Type B pancreatic cell (in vitro differentiated cells): ENCODE data around the gene UBTD2. TPM values are rescaled to one million over a fixed set of nuclear protein-coding genes. Genes with fewer than 3 reads are reported as not detected.
A peak's percentile ranks its signal among the peaks of the same experiment; 100 is the strongest.

Experiments
- DNase-seq: peaks from one replicate; pipeline ENCODE4 v3.0.0; 2021; ENCODE audit warnings: mixed read lengths; ENCODE audit not compliant: unreplicated experiment; ENCODE audit errors: extremely low spot score
- H3K27ac Mint-ChIP-seq: 2 replicates; pipeline ENCODE4 v1.8.0; 2021; ENCODE audit warnings: mild to moderate bottlenecking, mixed read lengths
- H3K27me3 Mint-ChIP-seq: 2 replicates; pipeline ENCODE4 v1.8.0; 2021; ENCODE audit warnings: mixed read lengths
- H3K36me3 Mint-ChIP-seq: 2 replicates; pipeline ENCODE4 v1.8.0; 2021; ENCODE audit warnings: mixed read lengths
- H3K4me1 Mint-ChIP-seq: one replicate; pipeline ENCODE4 v1.8.0; 2021; ENCODE audit warnings: mixed read lengths; ENCODE audit not compliant: unreplicated experiment
- H3K4me3 Mint-ChIP-seq: 2 replicates; pipeline ENCODE4 v1.8.0; 2021; ENCODE audit warnings: mild to moderate bottlenecking, mixed read lengths
- H3K9me3 Mint-ChIP-seq: 2 replicates; pipeline ENCODE4 v1.8.0; 2021; ENCODE audit warnings: mixed read lengths
- CTCF ChIP-seq: fragments of 200-600 bp; sonication (generic); conservative IDR thresholded peaks from 2 replicates; pipeline ENCODE4 v1.5.0; 2021; ENCODE audit warnings: antibody characterized with exemption, mild to moderate bottlenecking
- total RNA-seq: library from RNA; stranded (reverse); gene quantifications from 2 replicates; pipeline ENCODE4 v1.2.1, GENCODE V29; 2021; ENCODE audit warnings: low replicate concordance

UBTD2 gene
- total RNA-seq, 1 donor from 2014 or later, result 47.2 TPM

- Mint-ChIP-seq H3K4me3 (no peak overlapping the region), H3K36me3 (peaks cover 3% of the 10 kb centered on the region), H3K4me1 (peaks cover 25% of the 10 kb centered on the region), H3K9me3 (no peaks in the 10 kb centered on the region), H3K27ac (peak overlapping the region; percentile 58), H3K27me3 (no peaks in the 10 kb centered on the region)
- DNase-seq, result no peak
- no peak for TF ChIP-seq CTCF
These were observed 109.9 kb downstream of the UBTD2 start for GRCh38 chr5:172173564-172174153.

DNA sequence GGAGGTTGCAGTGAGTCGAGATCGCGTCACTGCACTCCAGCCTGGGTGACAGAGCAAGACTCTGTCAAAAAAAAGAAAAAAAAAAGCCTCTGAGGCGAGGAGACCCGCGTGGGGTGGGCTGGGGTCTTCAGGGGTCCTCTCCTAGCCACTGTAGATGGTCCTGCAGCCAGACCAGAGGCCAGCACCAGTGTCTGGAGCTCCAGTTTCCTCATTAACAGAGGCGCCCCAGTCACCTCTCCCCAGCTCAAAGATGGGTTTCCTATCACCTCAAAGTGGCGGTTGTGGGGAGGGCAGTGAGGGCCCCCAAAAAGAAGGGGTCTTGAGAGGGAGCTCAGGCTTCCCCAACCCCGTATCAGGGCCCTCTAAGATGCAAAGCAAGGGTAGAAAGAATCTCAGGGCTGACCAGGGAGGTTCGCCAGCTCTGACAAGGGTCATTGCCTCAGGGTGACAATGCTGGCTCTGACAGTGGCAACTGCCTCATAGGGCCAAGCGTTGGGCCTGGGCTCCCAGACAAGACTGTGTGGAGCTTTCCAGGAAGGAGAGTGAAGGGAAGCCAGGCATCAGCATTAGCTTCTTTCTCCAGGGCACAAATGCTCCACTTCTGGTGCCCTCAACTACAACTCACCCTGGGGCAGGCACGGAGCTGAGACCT lies 110.5 kb downstream of the UBTD2 start:
- no peak for TF ChIP-seq CTCF

GRCh38 chr5:172171118-172171517 lies 112.4 kb downstream of the UBTD2 start:
- H3K4me1 Mint-ChIP-seq, result peaks cover 25% of the 10 kb centered on the region
- no peak for TF ChIP-seq CTCF
- H3K27me3 Mint-ChIP-seq, result no peaks in the 10 kb centered on the region
- DNase-seq, result no peak
- H3K9me3 Mint-ChIP-seq, result no peaks in the 10 kb centered on the region
- no peak overlapping the region for H3K27ac Mint-ChIP-seq
- H3K4me3 Mint-ChIP-seq, result no peak overlapping the region
- peaks cover 3% of the 10 kb centered on the region for H3K36me3 Mint-ChIP-seq

More for the DNA sequence above, 110.5 kb downstream of the UBTD2 start:
- peaks cover 3% of the 10 kb centered on the region for H3K36me3 Mint-ChIP-seq
- H3K9me3 Mint-ChIP-seq, result no peaks in the 10 kb centered on the region
- peaks cover 25% of the 10 kb centered on the region for H3K4me1 Mint-ChIP-seq
- no peaks in the 10 kb centered on the region for H3K27me3 Mint-ChIP-seq
- no peak overlapping the region for H3K27ac Mint-ChIP-seq
- DNase-seq, result no peak
- no peak overlapping the region for H3K4me3 Mint-ChIP-seq

DNA sequence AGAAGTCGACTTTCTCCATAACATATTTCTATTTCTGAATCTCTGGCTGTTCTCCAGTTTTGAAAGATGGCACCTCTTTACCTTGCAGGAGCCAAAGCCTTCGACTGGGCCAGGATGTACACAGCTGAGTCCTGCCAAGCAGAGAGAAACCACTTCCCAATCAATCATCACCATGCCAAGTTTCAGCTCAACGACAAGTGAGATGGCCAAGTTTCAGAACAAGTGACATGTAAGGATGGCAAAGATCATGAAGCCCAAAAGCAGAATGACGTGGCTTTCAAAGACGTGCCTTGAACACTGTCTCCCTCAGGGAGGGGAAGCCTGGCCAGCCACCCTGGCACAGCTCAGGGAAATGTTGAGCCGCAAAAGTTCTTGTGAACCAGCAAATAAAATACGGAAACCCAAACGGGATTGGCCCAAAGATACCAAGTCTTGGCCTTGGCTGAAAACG lies 113.3 kb downstream of the UBTD2 start:
- Mint-ChIP-seq H3K9me3 (no peaks in the 10 kb centered on the region), H3K27me3 (no peaks in the 10 kb centered on the region), H3K27ac (no peak overlapping the region), H3K4me3 (no peak overlapping the region), H3K36me3 (peaks cover 3% of the 10 kb centered on the region), H3K4me1 (peaks cover 24% of the 10 kb centered on the region)
- no peak for TF ChIP-seq CTCF
- no peak for DNase-seq

GRCh38 chr5:172169216-172169615 lies 114.3 kb downstream of the UBTD2 start:
- no peak for DNase-seq
- TF ChIP-seq CTCF, result no peak
- Mint-ChIP-seq H3K36me3 (peaks cover 3% of the 10 kb centered on the region), H3K9me3 (no peaks in the 10 kb centered on the region), H3K4me3 (no peak overlapping the region), H3K4me1 (peaks cover 16% of the 10 kb centered on the region), H3K27ac (no peak overlapping the region), H3K27me3 (no peaks in the 10 kb centered on the region)
